OCI-LY1 (cell line): ENCODE measurements around the gene CHTF18.

ENCODE experiments used
- CTCF ChIP-seq: fragments of 200-600 bp; sonication (generic), shearing (Covaris generic); IDR thresholded peaks from 2 replicates; pipeline ENCODE4 v1.5.1; 2017; ENCODE audit warnings: mild to moderate bottlenecking, antibody characterized with exemption, low read length, moderate library complexity, mixed read lengths
- EZH2 ChIP-seq: fragments of 200-600 bp; sonication (generic), shearing (Covaris generic); IDR thresholded peaks from 2 replicates; pipeline ENCODE4 v1.8.0; 2017; ENCODE audit warnings: borderline replicate concordance, mixed run types, mild to moderate bottlenecking, antibody characterized with exemption, low read length, moderate library complexity, mixed read lengths

- TF ChIP-seq CTCF: no peak
- no peak for TF ChIP-seq EZH2
Observed at GRCh38 chr16:756428-756827, 32.0 kb upstream of the CHTF18 start.
